ENCODE measurements around the gene NRM.

DNA sequence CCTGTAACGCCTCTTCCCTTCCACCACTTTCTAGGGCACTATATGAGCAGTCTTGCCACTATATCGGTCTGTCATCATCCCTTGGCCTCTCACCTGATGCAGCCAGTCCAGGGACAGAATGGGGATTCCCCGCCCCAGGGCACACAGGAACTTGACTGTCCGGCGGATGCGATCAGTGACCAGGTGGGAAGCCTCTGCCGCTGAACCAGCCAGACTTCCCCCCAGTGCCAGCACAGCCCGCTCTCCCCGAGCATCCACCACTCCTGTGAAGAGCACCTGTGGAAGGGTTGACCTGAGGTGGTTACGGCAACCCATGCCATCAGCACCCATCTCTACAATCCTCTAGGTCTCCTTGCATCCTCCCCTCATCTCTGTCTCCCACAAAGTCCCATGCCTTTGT, 12.2 kb upstream of the NRM start:
- TF ChIP-seq, protein P1, sequence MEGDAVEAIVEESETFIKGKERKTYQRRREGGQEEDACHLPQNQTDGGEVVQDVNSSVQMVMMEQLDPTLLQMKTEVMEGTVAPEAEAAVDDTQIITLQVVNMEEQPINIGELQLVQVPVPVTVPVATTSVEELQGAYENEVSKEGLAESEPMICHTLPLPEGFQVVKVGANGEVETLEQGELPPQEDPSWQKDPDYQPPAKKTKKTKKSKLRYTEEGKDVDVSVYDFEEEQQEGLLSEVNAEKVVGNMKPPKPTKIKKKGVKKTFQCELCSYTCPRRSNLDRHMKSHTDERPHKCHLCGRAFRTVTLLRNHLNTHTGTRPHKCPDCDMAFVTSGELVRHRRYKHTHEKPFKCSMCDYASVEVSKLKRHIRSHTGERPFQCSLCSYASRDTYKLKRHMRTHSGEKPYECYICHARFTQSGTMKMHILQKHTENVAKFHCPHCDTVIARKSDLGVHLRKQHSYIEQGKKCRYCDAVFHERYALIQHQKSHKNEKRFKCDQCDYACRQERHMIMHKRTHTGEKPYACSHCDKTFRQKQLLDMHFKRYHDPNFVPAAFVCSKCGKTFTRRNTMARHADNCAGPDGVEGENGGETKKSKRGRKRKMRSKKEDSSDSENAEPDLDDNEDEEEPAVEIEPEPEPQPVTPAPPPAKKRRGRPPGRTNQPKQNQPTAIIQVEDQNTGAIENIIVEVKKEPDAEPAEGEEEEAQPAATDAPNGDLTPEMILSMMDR (IDR thresholded peaks at IDR 0.05; ENCODE audit: insufficient read depth, low read length, poor library complexity, severe bottlenecking) = no peak
- TF ChIP-seq EZH2phosphoT487 (conservative IDR thresholded peaks at IDR 0.05; ENCODE audit: low read length) = no peak

Data from SU-DHL-6 (cell line).